Measurements from ENCODE around the gene SGMS1.

- TF ChIP-seq CTCF (IDR thresholded peaks at IDR 0.05; ENCODE audit: low read length) (no peak), EZH2 (IDR thresholded peaks at IDR 0.05; ENCODE audit: borderline replicate concordance, low read length) (no peak)
Measured at GRCh38 chr10:50286996-50287803, 336.6 kb downstream of the SGMS1 start.

Measured in OCI-LY1 (cell line).